Measurements from ENCODE around the gene GALNT18. TPM values are rescaled to one million over a fixed set of nuclear protein-coding genes. Genes with fewer than 3 reads are reported as not detected.

GALNT18 gene
- total RNA-seq, 1 donor from 2014 or later: 240 TPM

- DNase-seq (ENCODE audit: low read depth in 2 of 2): no peak
Observed at GRCh38 chr11:11624926-11625325, 3.1 kb upstream of the GALNT18 start.

- no peak for DNase-seq (ENCODE audit: low read depth in 2 of 2)
Observed at GRCh38 chr11:11624204-11624603, 2.4 kb upstream of the GALNT18 start.

GRCh38 chr11:11622772-11623171 lies 967 bp upstream of the GALNT18 start:
- DNase-seq (ENCODE audit: low read depth in 2 of 2): peak; percentile 2 to 29

- no peak for DNase-seq (ENCODE audit: low read depth in 2 of 2)
Observed at GRCh38 chr11:11622340-11622706, 518 bp upstream of the GALNT18 start.

GRCh38 chr11:11620921-11621572 lies 758 bp downstream of the GALNT18 start:
- DNase-seq (ENCODE audit: low read depth in 2 of 2): peak; percentile 16 to 67

- peak in 1 of 2 donors; percentile 44 for DNase-seq (ENCODE audit: low read depth in 2 of 2)
Observed at GRCh38 chr11:11620173-11620920, 1.5 kb downstream of the GALNT18 start.

- peak in 1 of 2 donors; percentile 56 for DNase-seq (ENCODE audit: low read depth in 2 of 2)
Observed at GRCh38 chr11:11618973-11619435, 2.8 kb downstream of the GALNT18 start.

GRCh38 chr11:11615086-11615485 lies 6.7 kb downstream of the GALNT18 start:
- no peak for DNase-seq (ENCODE audit: low read depth in 2 of 2)

GRCh38 chr11:11612439-11612838 lies 9.4 kb downstream of the GALNT18 start:
- DNase-seq (ENCODE audit: low read depth in 2 of 2): no peak

GRCh38 chr11:11611381-11611780 lies 10.4 kb downstream of the GALNT18 start:
- peak in 1 of 2 donors; percentile 32 for DNase-seq (ENCODE audit: low read depth in 2 of 2)

- no peak for DNase-seq (ENCODE audit: low read depth in 2 of 2)
Observed at GRCh38 chr11:11608783-11609232, 13.0 kb downstream of the GALNT18 start.

- no peak for DNase-seq (ENCODE audit: low read depth in 2 of 2)
Observed at GRCh38 chr11:11607772-11608171, 14.0 kb downstream of the GALNT18 start.

GRCh38 chr11:11605821-11606450 lies 15.9 kb downstream of the GALNT18 start:
- DNase-seq (ENCODE audit: low read depth in 2 of 2): no peak

GRCh38 chr11:11605181-11605580 lies 16.6 kb downstream of the GALNT18 start:
- no peak for DNase-seq (ENCODE audit: low read depth in 2 of 2)

GRCh38 chr11:11604370-11604990 lies 17.3 kb downstream of the GALNT18 start:
- DNase-seq (ENCODE audit: low read depth in 2 of 2): no peak

- DNase-seq (ENCODE audit: low read depth in 2 of 2): no peak
Observed at GRCh38 chr11:11602011-11602410, 19.8 kb downstream of the GALNT18 start.

- no peak for DNase-seq (ENCODE audit: low read depth in 2 of 2)
Observed at GRCh38 chr11:11600288-11600687, 21.5 kb downstream of the GALNT18 start.

- DNase-seq (ENCODE audit: low read depth in 2 of 2): no peak
Observed at GRCh38 chr11:11598243-11598642, 23.6 kb downstream of the GALNT18 start.

GRCh38 chr11:11594162-11594561 lies 27.6 kb downstream of the GALNT18 start:
- DNase-seq (ENCODE audit: low read depth in 2 of 2): no peak

- DNase-seq (ENCODE audit: low read depth in 2 of 2): peak in 1 of 2 donors; percentile 28
Observed at GRCh38 chr11:11592146-11592684, 29.6 kb downstream of the GALNT18 start.

- no peak for DNase-seq (ENCODE audit: low read depth in 2 of 2)
Observed at GRCh38 chr11:11589437-11589836, 32.4 kb downstream of the GALNT18 start.

- DNase-seq (ENCODE audit: low read depth in 2 of 2): no peak
Observed at GRCh38 chr11:11588891-11589290, 32.9 kb downstream of the GALNT18 start.
